NCI-H526 (cell line): Measurements from ENCODE around the gene TMEM236.

Source experiments
- DNase-seq, 2 experiments: peaks; one replicate each; lab custom pipeline; 2025; lab: John Stamatoyannopoulos, UW

The TMEM236 gene

DNA sequence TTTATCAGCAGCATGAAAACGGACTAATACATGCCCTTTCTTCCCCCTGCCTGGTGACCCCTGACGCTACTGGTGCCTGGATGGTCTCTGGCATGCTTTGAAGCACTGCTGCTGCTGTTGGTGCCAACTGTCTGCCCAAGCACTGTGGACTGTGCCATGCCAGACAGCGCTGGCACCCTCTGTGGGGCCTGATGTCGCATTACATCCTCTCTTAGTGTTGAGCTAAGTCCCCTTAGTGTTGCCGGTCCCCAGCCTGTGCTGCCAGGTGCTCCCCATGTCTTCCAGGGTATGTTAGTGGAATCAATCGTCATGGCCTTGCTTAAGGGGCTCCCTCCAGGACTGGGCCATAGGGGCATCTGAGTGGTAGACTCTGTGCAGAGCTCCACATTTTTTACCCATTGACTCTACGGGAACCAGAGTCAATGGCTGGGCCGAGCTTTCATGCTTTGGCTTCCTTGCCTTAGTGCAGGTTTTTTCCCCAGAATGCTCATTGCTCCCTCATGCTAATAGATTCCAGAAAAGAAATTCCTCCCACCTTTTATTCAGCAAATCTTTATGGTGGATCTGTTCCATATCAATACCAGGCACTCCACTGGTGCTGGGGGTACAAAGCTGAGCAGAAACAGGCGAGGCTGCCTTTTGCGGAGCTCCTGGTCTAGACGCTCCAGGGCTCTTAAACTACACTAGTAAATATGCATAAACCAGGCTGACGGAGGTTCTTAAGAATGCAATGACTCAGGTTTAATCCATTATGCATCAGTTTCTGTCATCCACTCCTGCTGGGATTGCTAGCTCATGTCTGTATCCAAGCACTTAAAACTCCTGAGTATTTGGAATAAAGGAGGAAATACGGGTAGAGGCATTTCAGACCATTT lies 35.3 kb downstream of the TMEM236 start:
- DNase-seq: no peak

DNA sequence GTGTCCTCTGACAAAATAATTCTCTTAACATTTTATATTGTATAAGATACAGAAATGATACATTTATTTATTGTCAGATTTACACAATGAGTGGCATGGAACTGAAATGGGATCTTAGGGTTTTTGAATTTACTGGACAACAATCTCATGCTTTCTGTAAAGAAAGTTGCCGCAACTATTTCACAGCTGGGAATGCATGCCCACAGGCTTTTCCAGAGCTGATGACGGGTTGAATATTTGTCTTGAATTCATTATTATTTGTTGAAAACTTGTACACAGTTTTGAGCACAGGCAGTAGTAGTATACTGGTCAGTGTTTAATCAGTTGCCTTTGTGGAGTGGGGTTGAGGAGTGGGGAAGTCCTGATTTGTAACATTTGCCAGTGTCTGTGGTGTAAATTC lies 36.6 kb downstream of the TMEM236 start:
- no peak for DNase-seq

DNA sequence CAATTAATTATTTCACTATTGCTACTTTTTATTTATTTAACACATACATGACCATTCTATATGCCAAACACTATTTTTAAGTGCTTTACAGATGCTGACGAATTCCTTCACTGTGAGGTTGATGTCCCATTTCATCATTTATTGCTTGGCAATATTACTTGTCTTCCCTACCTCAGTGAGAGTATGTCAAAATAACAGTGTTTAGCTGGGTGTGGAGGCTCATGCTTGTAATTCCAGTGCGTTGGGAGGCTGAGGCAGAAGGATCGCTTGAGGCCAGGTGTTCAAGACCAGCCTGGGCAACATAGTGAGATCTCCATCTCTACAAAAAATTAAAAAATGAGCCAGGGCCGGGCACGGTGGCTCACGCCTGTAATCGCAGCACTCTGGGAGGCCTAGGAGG lies 37.4 kb downstream of the TMEM236 start:
- no peak for DNase-seq

DNA sequence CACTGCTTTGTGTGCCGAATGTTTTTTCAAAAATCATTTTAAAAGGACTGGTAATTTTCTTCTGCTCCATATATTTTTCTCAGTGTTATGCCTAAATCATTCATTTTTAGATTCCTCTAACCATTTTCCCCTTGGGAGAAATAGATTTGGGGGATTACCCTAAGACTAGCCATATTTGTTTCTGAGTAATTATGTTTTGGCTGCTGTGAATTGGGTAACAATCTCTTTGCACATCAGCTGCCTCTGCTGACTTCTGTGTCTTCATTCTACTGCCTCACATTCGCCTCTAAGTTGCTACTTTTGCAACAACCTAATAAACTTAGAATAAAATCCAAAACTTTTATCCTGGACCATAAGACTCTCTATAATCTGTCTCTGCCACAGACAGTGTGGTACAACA lies 38.6 kb downstream of the TMEM236 start:
- DNase-seq: no peak

DNA sequence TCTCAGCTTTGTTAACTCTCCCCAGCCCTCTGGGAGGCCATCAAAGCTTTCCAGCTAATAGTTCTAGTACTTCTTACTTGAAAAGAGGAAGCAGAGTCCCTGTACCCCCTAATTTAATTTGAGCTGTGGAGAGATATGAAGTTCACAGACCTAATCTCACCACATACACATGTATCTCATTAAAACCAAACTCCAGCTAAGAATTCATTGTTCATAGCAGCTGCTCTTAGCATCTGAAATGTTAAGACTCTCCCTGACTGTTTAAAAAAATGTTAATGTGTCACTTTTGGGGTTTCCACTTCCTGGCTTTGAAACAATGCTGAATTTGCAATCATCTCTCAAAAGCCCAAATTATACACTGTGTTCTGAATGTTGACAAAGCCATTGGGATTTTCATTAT lies 41.0 kb downstream of the TMEM236 start:
- no peak for DNase-seq

DNA sequence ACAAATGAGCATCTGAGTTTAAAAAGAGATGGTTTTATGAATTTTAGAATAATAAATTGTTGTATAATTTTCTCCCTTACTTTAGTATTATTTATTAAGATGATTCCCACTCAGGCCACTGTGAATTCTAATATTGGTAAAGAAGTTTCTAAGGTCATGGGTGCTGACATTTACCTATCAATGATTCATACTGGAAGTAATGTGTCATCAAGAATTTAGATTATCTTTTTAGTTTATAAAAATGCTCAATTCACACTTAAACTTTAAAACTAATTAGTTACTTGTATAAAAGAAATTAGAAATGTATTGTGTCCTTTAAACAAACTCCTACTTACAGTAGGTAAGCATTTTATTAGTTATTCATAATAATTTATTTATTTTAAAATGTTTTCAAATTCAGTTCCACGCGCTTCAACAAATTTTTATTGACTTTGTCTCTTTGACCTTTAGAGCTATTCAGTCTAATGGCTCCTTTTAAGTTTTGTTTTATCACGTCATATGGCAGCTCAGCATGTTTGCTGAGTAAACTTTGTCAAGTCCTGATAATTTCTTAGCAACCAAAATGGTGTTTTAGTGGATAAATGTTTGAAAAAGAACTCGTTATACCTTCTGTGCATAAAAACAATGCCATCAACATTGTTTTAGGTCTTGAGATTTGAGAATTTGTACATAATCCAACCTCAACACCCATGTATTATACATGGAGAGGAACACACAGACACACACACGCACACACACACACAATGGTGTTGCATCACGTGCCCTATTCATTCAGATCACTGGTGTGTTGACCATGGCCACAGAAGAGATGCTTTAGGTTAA lies 42.0 kb downstream of the TMEM236 start:
- DNase-seq: no peak

DNA sequence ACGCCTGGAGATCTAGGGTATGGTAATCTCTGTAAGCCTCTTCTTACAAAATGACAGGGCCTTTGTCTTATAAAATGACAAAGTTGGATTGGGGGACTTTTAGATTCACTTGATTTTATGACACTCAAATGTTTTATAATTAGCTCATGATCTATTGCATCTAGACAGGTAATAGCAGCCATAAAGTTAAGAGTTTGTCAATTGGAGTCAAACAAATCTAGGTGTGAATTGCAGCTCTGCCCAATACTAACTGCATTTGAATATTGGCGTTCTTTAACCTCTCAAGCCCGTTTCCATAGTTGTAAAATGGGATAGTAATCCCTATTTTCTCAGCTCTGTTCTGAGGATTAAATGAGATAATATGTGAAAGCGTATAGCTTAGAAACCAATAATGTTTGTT lies 43.1 kb downstream of the TMEM236 start:
- no peak for DNase-seq

DNA sequence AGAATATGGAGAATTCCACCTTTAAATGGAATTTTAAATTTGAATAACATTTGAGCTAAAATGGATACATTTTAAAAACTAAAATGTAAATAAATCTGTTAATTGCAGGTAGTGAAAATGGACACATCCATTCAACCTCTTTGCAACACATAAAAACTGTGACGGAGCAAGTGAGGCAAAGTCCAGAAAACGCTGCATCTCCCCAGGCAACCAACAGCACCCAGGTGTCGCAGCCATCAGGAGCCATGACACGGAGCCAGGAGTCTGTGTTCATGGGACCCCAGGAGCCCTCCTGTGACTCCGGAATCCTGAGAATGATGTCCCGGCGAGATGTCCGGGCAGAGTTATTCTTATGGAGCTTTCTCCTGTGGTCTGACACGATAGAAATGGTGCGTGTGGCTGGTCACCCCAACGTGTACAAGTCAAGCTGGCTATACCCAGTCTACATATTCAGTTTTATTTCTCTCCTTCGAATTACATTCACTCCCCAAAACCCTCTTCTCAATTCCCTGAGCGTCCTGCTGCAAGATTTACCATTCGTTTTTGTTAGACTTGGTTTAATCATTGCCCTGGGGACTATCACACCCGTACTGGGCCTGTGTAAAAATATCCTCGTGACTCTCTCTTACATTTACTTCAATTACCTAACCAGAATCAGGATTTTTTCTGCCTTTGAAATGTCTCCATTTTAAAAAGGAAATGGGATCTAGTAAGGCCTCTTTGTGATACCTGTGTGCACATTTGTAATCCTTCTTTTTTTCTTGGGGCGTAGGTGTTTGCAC lies 44.0 kb downstream of the TMEM236 start:
- no peak for DNase-seq

DNA sequence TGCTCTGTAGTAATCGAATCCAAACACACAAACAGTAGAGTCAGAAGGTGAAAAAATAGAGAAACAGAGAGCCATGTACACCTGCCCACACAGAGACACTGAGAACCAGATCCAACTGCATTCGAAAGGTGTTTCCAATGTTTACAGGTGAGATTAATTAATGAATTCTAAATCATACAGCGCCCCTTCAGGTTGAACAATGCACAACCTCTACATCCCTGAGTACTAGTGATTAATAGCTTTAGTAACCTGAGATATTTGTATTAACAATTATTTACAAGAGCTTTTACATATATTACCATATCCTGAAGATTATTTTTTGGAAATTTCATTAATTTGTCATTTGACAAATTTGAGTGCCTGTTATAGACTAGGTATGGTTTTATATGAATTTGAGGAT lies 49.5 kb downstream of the TMEM236 start:
- peak in 1 of 2 experiments; percentile 4 for DNase-seq

DNA sequence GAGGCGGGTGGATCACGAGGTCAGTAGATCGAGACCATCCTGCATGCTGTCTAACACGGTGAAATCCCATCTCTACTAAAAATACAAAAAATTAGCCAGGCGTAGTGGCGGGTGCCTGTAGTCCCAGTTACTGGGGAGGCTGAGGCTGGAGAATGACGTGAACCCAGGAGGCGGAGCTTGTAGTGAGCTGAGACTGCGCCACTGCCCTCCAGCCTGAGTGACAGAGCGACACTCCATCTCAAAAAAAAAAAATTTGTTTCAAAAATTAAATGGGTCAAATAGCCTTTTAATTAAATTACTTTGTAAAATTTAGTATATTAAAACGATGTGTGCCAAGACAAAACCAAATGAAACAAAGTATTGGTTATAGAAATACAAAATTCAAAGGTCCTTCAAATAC lies 50.3 kb downstream of the TMEM236 start:
- no peak for DNase-seq

DNA sequence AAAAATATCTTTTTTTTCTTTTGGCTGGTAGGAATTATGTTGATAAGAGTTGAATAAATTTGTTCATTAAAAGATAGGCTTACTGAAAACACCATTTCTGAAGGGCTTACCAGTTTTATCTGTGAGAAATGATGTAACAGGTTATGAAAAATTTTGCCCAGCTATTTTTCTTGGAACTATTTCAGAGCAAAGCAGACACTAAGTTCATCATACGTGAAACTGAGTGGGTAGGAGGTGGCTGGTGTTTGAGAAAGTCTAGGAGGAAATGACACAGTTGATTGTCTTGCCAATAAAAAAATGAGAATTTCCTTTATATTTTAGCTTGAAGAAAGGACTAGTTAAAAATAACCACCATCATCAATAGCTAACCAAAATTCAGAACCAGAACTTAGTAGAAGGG lies 51.0 kb downstream of the TMEM236 start:
- DNase-seq: no peak

DNA sequence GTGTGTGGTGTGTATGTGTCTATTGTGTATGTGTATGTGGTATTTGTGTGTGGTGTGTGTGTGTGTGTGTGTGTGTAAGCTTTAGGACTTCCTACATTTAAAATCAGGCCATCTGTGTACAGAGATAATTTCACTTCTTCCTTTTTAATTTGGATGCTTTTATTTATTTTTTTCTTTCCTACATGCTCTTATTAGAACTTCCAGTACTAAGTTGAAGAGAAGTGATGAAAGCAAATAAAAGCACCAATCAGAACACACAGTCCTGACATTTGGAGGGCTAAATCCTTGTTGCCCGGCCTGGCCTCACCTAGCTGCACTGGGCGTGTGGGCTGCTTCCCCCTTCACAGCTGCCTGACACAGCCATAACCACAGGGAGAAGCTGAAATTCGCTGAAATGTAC lies 53.3 kb downstream of the TMEM236 start:
- DNase-seq: no peak

DNA sequence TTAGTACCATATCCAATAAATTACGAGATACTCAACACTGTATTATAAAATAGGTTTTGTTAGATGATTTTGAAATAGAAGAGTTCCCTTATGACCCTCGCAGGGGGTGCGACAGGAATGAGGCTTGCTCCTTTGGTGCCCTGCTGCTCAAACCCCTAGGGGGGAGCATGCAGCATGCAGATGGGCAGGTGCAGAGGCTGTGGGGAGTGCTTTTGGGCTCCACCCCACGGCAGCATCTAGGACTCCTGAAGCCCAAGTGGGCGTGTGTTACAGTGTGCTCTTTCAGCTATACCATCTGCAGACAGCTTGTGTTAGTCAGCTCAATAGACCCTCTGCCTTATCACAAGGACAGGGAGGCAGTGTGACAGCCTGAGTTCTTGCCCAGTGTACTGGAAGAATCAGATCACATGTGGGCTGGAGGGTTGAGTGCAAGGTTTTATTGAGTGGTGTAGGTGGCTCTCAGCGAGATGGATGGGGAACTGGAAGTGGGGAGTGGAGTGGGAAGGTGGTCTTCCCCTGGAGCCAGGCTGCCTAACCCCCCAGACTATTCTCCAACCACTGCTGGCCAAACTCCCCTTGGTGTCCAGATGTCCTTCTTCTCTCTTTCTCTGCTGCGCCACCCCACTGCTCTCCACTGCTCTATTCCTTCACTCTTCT lies 54.0 kb downstream of the TMEM236 start:
- peak; percentile 5 to 29 for DNase-seq

DNA sequence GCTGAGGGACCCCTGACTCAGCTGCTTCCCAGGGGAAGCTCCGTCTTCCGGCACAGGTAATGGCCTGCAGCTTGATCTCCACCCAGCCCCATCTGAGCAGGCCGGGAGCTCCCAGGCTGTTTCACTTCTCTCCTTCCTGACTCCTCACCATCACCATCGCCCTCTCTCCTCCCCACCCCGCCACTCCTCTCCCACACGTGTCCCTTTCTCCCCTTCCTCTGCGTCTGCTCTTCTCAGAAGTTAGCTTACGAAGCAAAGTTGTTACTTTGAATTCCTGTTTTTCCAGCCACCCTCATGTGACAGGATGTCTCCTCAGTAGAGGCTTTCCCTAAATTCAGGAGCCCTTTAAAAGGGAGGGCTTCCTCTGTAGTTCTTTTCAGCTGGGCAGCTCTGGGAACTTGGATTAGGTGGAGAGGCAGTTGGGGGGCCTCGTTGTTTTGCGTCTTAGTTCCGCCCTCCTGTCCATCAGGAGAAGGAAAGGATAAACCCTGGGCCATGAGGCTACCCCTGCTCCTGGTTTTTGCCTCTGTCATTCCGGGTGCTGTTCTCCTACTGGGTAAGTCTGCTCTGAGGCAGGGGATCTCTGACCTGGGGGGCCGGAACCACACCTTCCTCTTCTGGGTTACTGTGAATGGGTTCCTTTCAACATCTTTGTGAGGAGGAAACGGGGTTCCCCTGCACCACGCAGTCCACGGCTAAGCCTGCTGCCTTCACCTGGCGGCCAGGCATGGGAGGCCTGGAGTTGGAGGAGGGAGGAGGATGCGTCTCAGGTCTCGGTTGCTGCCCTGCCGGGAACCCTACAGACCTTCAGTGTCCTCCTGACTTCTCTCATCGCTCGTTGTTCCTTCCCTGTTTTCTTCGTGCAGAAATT lies 57.2 kb downstream of the TMEM236 start, which contains the start of gene MRC1:
Gene MRC1, plus strand, starts transcription at position 378 of the 871 bp plus-strand sequence. Its CDS starts 118 bp downstream, at position 496.
- DNase-seq: no peak

DNA sequence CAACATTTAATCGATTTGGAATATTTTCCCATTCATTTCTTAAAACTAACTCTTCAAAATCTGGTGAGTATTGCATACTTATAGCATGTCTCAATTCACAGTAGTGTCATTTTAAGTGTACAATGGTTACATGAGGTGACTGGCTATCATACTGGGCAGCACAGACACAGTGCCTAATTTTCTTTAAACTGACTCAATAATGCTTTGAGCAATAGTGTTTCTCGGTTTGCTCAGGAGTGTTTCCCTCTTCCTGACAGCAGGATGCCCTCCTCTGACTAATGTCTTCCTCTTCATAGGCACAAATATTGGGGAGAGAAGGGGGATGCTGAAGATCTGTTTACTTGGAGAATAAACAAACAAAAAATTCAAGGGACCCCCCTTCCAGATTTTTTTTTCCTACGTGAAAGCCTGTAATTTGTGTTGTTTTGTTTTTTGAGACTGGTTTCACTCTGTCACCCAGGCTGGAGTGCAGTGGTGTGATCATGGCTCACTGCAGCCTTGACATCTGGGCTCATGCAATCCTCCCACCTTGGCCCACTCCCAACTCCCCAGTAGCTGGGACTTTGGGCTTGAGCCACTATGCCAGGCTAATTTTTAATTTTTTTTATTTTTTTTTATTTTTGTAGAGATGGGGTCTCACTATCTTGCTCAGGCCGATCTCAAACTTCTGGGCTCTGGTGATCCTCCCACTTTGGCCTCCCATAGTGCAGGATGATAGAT lies 59.3 kb downstream of the TMEM236 start:
- no peak for DNase-seq

DNA sequence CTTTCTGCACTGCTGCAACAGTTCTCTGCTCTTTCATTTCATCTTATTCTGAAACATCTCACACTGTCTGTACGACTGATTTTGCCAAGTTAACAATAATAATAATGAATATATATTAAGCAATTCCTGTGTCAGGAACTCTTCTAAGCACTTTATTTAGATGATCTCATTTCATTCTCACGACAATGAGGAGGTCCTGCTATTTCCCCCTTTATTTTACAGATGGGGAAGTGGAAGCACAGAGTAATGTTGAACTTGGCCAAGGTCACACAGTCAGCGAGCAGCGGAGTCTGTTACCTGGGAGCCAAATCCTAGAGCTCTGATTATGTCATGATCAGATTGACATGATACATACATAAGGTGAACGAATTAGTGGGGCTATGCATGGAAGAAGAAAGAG lies 63.0 kb downstream of the TMEM236 start:
- DNase-seq: no peak

DNA sequence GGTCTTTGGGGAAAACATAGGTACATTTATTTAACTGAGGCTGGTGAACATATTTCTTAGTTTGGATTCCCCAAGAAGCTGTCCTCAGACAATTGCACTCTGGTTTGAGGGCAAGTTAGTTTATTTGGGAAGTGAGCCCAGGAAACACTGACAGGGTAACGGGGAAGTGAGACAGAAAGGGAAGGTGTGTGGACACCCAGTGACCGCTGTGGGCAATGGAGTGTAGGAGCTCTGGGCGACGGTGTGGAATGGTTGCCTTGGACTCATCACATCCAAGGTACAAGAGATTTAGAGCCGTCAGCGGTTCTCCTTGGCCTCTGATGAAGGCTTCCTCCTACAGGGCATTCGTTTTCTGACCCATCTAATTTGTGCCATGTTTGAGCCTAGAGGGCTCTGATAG lies 64.2 kb downstream of the TMEM236 start:
- no peak for DNase-seq

DNA sequence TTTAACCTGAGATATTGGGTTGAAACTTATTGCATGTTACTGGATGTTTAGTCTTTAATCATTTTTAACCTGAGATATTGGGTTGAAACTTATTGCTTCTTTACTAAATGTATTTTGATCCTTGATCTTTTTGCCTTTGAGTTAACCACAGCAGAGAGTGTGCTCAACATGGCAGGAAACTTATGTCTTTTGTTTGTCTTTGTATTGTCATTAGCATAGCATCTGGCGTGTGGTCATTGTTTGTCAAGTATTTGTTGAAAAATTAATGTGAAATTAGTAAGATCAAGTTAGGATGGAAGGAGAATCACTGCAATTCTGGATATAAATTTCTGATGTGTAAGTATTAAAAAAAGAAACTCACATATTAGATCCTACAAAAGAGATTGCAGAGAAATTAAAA lies 65.3 kb downstream of the TMEM236 start:
- DNase-seq: no peak

DNA sequence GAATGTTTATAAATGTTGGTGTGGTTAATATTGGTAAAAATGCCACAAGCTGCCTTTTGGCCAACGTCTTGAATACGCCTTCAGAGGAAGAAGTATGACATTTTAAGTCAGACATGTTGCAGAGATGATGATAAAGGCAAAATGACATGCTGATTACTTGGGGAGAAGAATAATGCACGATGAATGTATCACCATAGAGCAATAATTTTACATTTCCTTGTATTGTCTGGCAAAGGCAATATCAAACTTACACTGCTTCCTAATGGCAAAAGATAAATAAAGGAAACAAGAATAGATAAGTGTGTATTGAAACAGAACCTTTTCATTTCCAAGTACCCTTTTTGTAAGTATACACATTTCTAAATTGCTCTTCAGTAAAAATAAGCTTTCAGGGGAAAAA lies 65.8 kb downstream of the TMEM236 start:
- no peak for DNase-seq

DNA sequence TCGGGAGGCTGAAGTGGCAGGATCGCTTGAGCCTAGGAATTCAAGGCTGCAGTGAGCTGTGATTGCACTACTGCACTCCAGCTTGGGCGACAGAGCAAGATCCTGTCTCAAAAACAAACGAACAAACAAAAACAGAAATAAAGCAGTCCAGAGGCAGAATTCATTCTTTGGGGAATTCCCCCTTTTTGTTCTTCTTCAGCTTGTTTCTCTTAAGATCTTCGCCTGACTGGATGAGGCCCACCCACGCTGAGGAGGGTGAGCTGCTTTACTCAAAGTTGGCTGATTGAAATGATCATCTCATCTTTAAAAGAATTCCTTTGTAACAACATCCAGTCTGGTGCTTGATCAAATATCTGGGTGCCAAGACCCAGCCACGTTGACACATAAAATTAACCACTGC lies 67.8 kb downstream of the TMEM236 start:
- DNase-seq: no peak
